AG04450 (cell line): ENCODE measurements around the gene YIF1A. TPM values are rescaled to one million over a fixed set of nuclear protein-coding genes. Genes with fewer than 3 reads are reported as not detected.
A peak's percentile ranks its signal among the peaks of the same experiment; 100 is the strongest.

Source experiments
- CTCF ChIA-PET: fragments of 300-600, 350-600 bp; formaldehyde crosslinking; extraction: SDS; loops from one replicate; lab custom pipeline; 2022; ENCODE audit warnings: antibody characterized with exemption, inconsistent platforms; lab: Charles Lee
- POLR2A ChIA-PET: fragments of 350-600 bp; formaldehyde crosslinking; extraction: SDS; loops from one replicate; lab custom pipeline; 2021; ENCODE audit warnings: antibody characterized with exemption, inconsistent platforms; lab: Yijun Ruan, JAX
- DNase-seq: peaks from one replicate; pipeline ENCODE4 v3.0.0-alpha.2; 2011; ENCODE audit warnings: low read depth, low spot score
- H3K27ac ChIP-seq: one replicate; pipeline ENCODE4 v1.5.1; 2012; ENCODE audit warnings: low read depth, low read length, control low read depth
- H3K27me3 ChIP-seq: one replicate; pipeline ENCODE4 v1.6.0; 2012; ENCODE audit warnings: low read length; ENCODE audit not compliant: control insufficient read depth, insufficient read depth
- H3K4me3 ChIP-seq: 2 replicates; pipeline ENCODE4 v1.5.1; 2011; ENCODE audit warnings: mild to moderate bottlenecking, low read depth, low read length, control low read depth
- H3K9me3 ChIP-seq: 2 replicates; pipeline ENCODE4 v1.5.1; 2012; ENCODE audit warnings: low read length; ENCODE audit not compliant: control insufficient read depth, insufficient read depth
- CTCF ChIP-seq: IDR thresholded peaks from 2 replicates; pipeline ENCODE4 v1.5.1; 2011; ENCODE audit warnings: low read depth, low read length, control low read depth, inconsistent platforms
- polyA plus RNA-seq: library from polyadenylated mRNA; depleted of rRNA; stranded (reverse); fragments of >200 nt; gene quantifications from 2 replicates; pipeline ENCODE4 v1.2.3, GENCODE V29; 2011

Gene YIF1A
- polyA plus RNA-seq, 1 experiment = 126 TPM

- POLR2A ChIA-PET = interaction anchor here (0.7 to 1.0 kb wide), 3 partner anchors 10 to 278 kb away, joined by 3 to 4 read pairs (median 3); no protein-coding TSS in a partner anchor
- DNase-seq = no peak
These were observed 1.6 kb downstream of the YIF1A start for GRCh38 chr11:66287211-66287888.

GRCh38 chr11:66286699-66287098, 2.2 kb downstream of the YIF1A start:
- peaks cover 7% of the 10 kb centered on the region for H3K27me3 ChIP-seq
- CTCF ChIA-PET = interaction anchor here (0.5 kb wide), 1 partner anchor 64 kb away, joined by 16 read pairs; no protein-coding TSS in a partner anchor
- H3K9me3 ChIP-seq = no peaks in the 10 kb centered on the region
- H3K4me3 ChIP-seq = no peak overlapping the region
- POLR2A ChIA-PET = interaction anchor here (1.0 kb wide), 2 partner anchors 9 to 19 kb away, joined by 3 read pairs; no protein-coding TSS in a partner anchor
- TF ChIP-seq CTCF = no peak
- no peak overlapping the region for H3K27ac ChIP-seq
- no peak for DNase-seq

More at GRCh38 chr11:66287211-66287888, 1.6 kb downstream of the YIF1A start:
- no peak overlapping the region for H3K27ac ChIP-seq
- no peak for TF ChIP-seq CTCF
- H3K27me3 ChIP-seq = peaks cover 9% of the 10 kb centered on the region
- peak overlapping the region; percentile 84 for H3K4me3 ChIP-seq
- CTCF ChIA-PET = interaction anchor here (0.5 kb wide), 1 partner anchor 64 kb away, joined by 16 read pairs; no protein-coding TSS in a partner anchor
- H3K9me3 ChIP-seq = no peaks in the 10 kb centered on the region

GRCh38 chr11:66285250-66285947, 3.5 kb downstream of the YIF1A start:
- no peaks in the 10 kb centered on the region for H3K27me3 ChIP-seq
- ChIA-PET CTCF (interaction anchor here (0.6 to 1.1 kb wide), 2 partner anchors 27 to 78 kb away, joined by 3 to 4 read pairs; no protein-coding TSS in a partner anchor), POLR2A (interaction anchor here (0.9 kb wide), 1 partner anchor 16 kb away, joined by 3 read pairs; no protein-coding TSS in a partner anchor)
- TF ChIP-seq CTCF = no peak
- H3K9me3 ChIP-seq = no peaks in the 10 kb centered on the region
- H3K4me3 ChIP-seq = no peak overlapping the region
- H3K27ac ChIP-seq = no peak overlapping the region
- DNase-seq = no peak

GRCh38 chr11:66284526-66285078, 4.3 kb downstream of the YIF1A start:
- H3K27me3 ChIP-seq = no peaks in the 10 kb centered on the region
- CTCF ChIA-PET = no interaction called here

More at GRCh38 chr11:66284526-66285078, 4.3 kb downstream of the YIF1A start:
- Histone ChIP-seq H3K9me3 (no peaks in the 10 kb centered on the region), H3K4me3 (no peak overlapping the region), H3K27ac (no peak overlapping the region)
- TF ChIP-seq CTCF = no peak
- POLR2A ChIA-PET = no interaction called here
- DNase-seq = no peak
